GDM1 (cell line): Measurements from ENCODE around the gene PMM1.
"Not testable (repeated sequence)": the region's sequence is repeated elsewhere in the genome, so short reads cannot be mapped to it uniquely, and the experiment has no call there.

Experiments
- DNase-seq: peaks from one replicate; lab custom pipeline; 2025; lab: John Stamatoyannopoulos, UW

The PMM1 gene

DNA sequence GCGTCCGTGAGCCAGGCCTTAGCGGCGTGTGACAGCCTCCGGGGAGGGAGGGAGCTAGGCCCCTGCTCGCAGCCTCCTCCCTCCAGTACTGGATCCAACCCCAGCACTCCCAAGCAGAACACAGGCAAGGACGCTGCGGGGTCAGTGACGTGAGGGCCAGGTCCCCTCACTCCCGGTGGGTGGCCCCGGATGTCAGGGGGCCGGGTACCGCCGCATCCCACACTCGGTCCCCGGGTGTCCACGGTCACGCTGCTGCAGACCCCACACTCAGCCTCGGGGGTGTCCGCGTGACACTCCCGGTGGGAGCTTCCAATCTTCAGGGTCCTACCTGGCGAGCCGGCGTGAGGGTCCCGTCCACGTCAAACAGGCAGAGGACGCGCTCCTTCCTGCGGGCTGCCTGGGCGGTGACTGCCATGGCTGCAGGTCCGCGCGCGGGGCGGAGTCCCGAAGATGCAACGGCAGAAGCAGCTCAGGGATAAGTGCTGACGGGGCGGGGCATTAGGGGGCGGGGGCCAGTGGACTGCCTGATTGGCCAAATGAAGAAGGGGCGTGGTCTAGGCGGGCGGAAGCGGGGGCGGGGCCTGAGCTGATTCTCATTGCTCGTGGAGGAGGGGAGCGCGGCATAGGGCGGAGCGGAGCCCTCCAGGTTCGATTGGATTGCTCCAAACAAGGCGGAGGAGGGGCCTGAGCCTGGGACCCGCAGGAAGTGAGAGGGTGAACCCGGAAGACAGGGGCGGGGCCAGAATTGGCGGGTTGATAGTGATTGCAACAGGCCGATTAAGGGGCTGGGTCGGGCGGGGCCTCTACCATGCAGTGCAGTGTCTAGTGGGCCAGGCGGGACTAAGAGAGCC is at the start of gene PMM1:
PMM1 (minus strand) TSS at position 450 of the 851 bp plus-strand sequence; CDS start at position 415, 35 bp downstream.
- DNase-seq = peak; percentile 99

GRCh38 chr22:41638748-41639147 is 49.1 kb upstream of the PMM1 start:
- no peak for DNase-seq

GRCh38 chr22:41638124-41638523 is 48.5 kb upstream of the PMM1 start:
- DNase-seq = no peak

- DNase-seq = not testable (repeated sequence)
Measured at GRCh38 chr22:41637623-41638022, 48.0 kb upstream of the PMM1 start.

GRCh38 chr22:41636467-41636866 is 46.8 kb upstream of the PMM1 start:
- DNase-seq = no peak

DNA sequence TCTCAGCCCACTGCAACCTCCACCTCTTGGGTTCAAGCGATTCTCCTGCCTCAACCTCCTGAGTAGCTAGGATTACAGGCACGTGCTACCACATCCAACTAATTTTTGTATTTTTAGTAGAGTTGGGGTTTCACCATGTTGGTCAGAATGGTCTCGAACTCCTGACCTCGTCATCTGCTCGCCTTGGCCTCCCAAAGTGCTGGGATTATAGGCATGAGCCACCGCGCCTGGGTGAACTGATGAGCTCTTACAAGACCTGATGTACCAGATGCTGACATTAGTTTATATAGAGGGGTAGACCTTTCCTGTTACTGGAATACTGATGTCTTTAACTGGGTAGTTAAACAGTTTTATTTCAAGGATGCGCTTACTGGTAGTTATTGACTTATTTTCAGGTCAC is 45.0 kb upstream of the PMM1 start:
- DNase-seq = not testable (repeated sequence)

DNA sequence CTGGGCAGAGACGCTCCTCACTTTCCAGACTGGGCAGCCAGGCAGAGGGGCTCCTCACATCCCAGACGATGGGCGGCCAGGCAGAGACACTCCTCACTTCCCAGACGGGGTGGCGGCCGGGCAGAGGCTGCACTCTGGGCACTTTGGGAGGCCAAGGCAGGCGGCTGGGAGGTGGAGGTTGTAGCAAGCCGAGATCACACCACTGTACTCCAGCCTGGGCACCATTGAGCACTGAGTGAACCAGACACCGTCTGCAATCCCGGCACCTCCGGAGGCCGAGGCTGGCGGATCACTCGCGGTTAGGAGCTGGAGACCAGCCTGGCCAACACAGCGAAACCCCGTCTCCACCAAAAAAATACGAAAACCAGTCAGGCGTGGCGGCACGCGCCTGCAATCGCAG is 42.0 kb upstream of the PMM1 start:
- DNase-seq = not testable (repeated sequence)

DNA sequence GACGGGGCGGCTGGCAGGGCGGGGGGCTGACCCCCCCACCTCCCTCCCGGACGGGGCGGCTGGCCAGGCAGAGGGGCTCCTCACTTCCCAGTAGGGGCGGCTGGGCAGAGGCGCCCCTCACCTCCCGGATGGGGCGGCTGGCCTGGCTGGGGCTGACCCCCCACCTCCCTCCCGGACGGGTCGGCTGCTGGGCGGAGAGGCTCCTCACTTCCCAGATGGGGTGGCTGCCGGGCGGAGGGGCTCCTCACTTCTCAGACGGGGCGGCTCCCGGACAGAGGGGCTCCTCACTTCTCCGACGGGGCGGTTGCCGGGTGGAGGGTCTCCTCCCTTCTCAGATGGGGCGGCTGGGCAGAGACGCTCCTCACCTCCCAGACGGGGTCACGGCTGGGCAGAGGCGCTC is 41.5 kb upstream of the PMM1 start:
- DNase-seq = not testable (repeated sequence)

DNA sequence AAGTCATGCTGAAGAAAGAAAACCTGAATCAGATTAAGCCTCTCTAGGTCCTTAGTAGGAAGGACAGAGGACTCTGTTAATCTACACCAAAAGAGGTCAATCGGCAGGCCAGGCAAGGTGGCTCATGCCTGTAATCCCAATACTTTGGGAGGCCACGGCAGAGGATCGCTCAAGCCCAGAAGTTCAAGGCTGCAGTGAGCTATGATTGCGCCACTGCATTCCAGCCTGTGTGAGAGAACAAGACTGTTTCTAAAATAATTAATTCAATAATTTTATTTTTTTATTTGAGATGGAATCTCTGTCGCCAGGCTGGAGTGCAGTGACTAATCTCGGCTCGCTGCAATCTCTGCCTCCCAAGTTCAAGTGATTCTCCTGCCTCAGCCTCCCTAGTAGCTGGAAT is 35.9 kb upstream of the PMM1 start:
- no peak for DNase-seq

- no peak for DNase-seq
Measured at GRCh38 chr22:41621911-41622179, 32.2 kb upstream of the PMM1 start.

DNA sequence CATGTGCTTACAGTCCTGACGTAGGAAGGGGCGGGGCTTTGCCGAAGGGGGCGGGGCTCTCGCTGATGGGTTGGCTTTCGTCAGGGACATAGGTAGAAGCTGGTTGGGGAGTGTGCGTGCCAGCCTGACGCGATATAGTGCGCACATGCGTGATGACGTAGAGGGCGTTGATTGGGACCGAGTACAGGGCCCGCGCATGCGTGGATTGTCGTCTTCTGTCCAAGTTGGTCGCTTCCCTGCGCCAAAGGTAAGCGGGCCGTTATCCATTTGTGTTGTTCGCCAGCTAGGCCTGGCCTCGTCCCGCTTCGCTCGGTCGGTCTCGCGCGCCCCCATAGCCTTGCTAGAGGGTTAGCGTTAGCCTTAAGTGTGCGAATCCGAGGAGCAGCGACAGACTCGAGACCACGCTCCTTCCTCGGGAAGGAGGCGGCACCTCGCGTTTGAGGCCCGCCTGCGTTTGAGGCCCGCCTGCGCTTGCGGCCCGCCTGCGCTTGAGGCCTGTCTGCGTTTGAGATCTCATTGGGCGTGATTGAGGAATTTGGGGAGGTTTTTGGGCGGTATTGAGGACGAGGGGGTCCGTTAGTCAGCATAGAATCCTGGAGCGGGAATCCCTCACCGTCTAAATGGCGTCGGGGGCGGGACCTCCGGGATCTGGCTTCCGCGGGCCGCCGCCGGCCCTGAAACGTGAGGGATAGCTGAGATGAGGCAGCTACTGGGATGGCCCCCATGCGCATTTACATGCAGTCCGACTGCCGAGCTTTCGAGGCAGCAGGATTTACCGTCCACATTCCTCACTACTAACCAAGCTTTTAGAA is 31.7 kb upstream of the PMM1 start, which contains the start of gene XRCC6:
XRCC6 (plus strand) TSS at position 197 of the 812 bp plus-strand sequence. CDS start 710 bp downstream, outside the sequence.
- peak; percentile 99 for DNase-seq

DNA sequence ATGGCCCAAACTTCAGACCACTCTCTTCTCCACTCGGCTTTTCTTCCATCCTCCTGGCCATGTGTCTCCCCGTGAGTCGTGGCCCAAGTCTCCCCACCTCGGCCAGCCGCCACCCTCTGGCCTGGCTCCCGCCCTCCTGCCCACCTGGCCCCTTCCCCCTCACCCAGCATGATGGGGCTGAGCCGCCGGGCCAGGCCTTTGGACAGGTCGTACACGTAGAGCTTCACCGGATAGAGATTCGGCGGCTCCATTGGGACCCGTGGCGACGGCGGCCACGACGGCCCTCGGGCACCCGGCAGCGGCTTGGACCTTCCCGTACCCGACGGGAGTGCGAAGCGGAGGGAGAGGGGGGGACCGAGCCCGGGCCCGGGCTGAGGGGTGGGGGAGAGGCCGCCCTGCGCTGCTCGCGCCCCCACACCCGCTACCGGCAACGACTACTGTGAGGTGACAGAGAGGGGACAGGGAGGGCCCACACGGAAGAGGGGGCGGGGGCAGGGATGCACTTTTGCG is 31.0 kb upstream of the PMM1 start, which contains the start of gene DESI1:
DESI1 (minus strand) TSS at position 455 of the 510 bp plus-strand sequence; CDS start at position 251, 204 bp downstream.
- no peak for DNase-seq

DNA sequence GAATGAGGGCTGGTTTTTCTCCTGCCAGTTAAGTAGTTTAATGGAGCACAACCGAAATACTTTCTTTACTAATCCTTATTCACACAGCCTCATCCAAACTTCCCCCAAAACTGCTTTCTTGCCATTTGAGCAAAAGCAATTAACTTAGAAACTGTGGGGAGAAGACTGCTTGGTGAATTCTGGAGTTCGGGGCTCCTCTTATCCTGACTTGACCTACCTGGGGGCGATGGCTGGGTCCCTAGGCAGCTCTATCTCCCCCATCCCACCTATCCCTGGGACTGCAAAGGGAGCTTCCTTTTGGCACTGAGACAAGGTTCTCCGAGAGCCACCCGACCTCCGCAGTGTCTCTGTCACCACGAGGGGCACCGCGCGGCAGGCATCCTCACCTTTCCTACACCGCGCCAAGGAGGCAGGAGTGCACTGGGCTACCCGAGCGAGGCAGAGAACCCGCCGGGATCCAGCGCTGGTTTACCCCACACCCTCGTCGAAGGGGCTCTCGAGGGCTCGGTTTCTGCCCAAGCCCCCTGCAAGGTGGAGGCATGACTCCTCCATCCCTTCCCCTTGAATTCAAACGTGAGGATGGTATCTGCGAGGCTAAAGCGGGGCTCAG is 30.4 kb upstream of the PMM1 start:
- DNase-seq = no peak

DNA sequence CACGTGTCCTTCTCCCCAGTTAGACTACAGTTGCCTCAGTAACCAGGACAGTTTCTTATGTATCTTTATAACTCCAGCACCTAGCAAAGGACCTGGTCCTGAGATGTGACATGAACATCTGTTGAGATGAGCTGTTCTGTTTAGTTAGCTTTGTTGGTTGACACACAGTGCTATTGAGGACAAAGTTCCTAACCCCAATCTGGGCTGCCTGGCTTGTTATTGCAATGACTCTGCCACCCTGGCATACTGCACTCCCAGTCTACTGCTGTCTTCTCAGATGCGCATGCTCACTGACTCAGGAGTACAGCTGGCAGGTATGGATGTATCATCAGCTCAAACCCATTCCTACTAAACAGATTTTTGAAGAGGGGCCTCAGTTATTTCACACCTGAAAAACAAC is 23.8 kb upstream of the PMM1 start:
- no peak for DNase-seq

- no peak for DNase-seq
Measured at GRCh38 chr22:41612603-41613306, 23.1 kb upstream of the PMM1 start.

DNA sequence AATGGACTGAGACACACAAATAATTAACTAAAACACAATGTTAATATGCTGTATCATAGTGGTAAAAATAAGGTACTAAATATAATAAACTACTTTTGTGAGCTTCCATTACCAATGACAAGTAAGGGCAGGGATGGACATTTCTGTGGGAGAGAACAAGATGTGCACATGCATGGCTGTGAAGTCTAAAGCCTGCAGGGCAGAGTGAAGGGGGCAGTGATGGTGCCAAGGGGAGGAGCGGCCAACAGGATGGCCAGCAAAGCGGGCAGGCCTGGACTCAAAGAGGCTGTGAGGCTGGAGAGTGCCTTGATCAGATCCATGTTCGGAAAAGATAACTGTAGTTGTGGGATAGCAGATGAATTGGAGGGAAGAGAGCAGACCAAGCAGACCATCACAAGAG is 18.7 kb upstream of the PMM1 start:
- DNase-seq = no peak

GRCh38 chr22:41603873-41604332 is 14.3 kb upstream of the PMM1 start:
- no peak for DNase-seq

DNA sequence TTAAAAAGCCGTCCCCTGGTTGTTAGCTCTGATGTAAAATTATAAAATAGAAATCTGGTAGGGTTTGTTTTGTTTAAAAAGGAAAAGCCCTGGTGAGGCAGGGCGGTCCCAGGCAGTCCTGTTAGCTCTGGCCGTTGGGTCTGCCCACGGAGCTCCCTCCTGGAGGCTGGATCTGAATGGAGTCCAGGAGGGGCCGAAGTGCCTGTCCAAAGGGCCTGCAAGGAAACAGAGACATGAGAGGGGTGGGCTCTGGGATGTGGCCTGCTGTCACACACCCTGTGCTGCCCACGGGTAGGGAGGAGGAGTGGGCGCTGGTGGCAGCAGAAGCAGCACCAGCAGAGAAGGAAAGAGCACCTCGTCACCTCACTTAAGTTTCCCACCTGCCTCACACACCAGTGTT is 11.3 kb upstream of the PMM1 start:
- no peak for DNase-seq

DNA sequence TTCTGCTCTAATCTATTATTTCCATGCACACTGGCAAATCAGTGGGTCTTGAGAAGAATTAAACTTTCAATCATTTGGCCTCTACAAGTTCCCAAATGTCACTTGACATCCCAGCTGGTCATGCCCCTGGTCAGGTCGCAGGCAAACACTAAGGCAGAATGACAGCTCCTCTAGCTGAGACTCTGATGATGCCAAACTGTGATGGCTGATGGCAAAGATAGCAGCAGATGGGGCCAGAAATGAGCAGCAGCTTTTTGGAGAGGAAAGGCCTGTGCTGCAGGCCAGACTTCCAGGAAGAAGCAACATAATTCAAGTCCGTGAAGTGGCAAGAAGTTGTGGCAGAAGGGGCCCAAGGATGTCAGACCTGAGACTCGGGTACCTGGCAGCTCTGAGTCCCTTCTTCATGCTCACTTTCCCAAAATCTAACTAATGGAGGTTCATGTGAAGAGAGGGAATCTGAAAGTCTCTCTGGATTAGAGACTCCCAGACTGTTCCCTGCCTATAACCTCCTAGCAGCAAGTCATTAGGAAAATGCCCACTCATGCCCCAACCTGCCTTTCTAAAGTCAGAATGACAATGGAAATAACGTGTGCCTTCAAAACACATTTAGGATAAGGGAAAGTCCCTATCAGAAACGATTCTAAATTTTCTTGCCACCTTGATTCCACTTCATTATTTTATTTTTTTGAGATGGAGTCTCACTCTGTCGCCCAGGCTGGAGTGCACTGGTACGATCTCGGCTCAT is 9.4 kb upstream of the PMM1 start:
- DNase-seq = no peak

DNA sequence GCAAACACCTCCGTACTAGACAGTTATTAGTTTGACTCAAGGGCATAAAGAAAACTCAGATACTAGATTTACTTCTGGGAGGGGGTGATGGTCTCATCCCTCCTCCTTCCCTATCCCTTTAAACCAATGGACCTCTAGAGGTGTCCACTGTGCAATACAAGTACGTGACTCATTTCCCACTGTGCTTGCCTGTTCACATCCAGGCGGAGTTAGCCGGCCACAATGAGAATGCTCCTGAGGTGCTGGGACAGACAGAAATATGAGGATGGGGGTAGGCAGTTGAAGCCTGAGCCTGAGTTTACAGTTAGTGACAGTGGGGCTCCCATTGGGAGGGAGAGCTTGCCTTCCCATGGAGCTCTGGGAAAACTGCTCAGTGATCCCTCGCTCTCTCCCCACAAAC is 8.4 kb upstream of the PMM1 start:
- DNase-seq = no peak

DNA sequence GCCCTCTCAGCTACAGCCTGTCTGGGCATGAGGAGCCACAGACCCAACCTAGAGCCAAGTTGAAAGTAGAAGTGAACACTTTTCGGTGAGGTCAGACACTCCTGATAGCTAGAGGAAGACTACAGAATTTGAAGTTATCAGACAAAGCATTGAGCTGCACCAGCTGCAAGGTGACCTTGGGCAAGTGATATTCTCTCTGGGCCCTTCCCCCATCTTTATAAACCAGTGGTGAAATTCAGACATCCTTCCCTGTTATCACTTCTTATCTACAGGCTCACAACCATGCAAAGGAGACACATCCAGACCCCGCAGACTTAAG is 8.0 kb upstream of the PMM1 start:
- DNase-seq = no peak
